Astrocyte of the hippocampus (primary cell): ENCODE results near the gene UBE2QL1.

Experiments used
- DNase-seq: peaks from one replicate; pipeline ENCODE4 v3.0.0; 2011; ENCODE audit warnings: low read depth, low spot score

The UBE2QL1 gene

GRCh38 chr5:6454628-6455053 lies 6.0 kb downstream of the UBE2QL1 start:
- no peak for DNase-seq

DNA sequence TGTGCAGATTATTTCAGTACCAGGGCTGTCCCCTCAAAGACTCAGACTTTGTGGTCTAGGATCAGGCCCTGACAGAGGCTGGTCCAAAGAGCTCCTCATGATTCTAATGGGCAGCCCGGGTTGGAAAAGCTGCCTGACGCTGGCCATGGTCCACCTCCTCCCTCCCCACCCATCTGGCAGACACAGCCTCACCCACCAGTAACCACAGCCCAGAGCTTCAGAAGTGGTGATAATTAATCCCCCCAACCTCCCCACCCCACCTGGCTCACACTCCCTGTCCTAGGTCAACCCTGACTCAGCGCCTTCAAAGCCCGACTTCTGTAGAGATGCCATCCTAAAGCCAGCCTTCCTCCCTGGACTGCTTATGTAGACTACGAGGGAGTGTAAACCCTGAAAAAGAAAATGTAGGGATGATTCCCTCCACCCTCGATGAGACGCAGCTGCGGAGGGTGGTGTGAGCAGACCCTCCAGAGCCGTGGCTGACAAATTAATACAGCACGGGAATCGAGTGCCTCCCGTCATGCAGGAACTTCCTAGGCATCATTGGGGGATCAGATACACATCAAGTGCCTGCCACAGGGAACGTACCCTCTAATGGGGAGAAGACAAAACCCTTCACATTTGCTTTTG lies 7.0 kb downstream of the UBE2QL1 start:
- DNase-seq, result no peak

DNA sequence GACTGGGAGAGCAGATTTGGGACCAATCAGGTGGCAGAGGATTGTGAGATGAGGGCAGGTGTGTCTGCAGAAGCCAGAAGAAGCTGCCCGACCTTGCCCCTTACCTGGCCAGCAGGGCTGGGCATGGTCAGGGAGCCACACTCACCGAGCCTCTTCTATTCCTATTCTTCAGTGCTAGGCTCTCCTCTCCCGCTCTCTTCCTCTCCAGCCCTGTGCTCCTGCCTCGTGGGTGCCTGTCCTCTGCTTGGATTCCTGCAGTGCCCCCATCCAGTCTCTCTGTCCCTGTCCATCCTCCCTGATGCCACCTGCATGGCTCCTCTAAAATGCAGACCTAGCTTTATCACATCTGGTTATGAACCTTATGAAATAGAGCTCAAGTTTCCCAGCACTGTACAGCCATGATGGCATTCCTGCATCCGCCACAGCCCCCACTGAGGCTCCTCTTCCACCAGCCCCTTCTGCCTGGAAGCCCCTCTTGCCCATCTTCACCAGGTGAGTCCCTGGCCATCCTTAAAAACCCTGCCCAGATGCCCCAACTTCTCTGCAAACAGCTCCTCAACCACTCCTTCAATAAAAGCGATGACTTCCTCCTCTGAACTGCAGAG lies 8.2 kb downstream of the UBE2QL1 start:
- no peak for DNase-seq

GRCh38 chr5:6457592-6457991 lies 8.9 kb downstream of the UBE2QL1 start:
- DNase-seq, result no peak

DNA sequence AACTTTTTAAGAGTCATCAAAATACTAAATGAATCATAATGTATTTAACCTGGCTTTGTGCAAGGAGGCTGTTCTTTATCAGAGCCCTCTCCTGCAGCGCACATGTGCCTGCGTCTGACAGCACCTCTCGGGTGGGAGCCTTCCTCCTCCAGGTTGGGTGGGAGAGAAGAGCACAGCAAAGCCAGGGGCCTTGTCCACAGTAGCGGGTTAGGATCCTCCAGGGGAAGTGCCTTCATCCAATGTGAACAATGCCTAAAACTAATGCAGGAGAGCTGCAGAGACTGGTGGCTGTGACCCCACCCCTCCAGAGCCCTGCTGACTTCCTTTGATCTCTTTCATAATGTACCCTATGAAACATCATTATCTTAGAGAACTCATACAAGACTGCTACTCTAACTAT lies 10.2 kb downstream of the UBE2QL1 start:
- no peak for DNase-seq

- no peak for DNase-seq
These were observed 11.2 kb downstream of the UBE2QL1 start for GRCh38 chr5:6459896-6460295.

DNA sequence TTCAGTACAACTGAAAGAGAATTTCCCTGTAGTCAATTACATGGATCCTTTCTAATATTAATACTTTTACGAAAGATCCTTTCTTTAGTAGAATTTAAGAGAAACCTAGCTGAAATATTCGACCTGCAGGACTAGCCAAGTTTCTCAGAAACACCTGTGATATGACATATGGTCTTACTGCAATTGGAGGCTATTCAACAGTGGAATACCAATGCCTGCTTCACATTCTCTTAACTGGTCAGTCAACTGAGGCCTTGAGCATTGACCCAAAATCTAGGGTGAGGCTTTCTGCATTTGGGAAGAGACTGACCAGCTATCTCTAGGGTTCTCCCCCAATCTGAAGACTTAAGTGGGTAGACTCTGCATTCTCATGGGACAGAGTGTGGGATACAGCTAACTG lies 12.3 kb downstream of the UBE2QL1 start:
- DNase-seq, result no peak

DNA sequence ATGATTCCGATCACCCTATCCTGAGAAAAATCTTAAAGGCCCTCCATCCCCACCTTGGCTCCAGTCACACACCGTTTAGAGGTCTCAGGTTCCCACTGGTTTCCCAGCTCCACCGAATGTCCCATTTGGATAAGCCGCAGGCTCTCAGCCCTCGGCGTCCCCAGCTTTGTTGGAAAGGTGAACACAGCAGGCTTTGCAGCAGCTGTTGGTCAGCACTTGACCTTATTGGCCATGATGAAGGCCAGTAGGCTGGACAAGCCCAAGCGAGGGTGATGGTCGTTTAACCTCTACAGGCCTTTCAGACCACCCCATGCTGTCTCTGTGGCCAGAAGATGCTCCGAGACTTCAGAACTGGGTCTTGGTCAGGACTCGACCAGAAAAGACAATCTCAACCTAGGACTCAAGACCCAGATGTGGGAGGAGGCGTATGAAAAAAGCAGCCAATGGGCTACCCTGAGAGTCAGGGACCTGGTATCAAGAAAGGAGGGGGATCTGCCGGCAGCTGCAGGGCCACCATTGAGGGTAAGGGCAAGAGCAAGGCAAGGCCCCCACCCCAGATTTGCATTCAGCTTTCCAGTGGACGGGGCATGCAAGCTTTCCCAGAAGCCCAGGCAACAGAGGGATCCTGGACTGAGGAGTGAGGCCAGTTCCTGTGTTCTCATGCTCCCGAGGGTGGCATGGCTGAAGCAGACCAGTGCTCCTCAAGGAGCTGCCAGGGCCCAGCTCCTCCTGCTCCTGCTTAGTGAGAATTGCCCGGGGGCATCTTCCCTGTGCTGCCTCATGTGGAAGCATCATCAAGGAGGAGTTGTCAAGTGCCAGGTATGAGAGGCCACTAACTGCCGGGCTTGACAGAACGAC lies 13.4 kb downstream of the UBE2QL1 start:
- no peak for DNase-seq

- DNase-seq, result no peak
These were observed 14.0 kb downstream of the UBE2QL1 start for GRCh38 chr5:6462671-6463070.

GRCh38 chr5:6464441-6464840 lies 15.8 kb downstream of the UBE2QL1 start:
- no peak for DNase-seq

DNA sequence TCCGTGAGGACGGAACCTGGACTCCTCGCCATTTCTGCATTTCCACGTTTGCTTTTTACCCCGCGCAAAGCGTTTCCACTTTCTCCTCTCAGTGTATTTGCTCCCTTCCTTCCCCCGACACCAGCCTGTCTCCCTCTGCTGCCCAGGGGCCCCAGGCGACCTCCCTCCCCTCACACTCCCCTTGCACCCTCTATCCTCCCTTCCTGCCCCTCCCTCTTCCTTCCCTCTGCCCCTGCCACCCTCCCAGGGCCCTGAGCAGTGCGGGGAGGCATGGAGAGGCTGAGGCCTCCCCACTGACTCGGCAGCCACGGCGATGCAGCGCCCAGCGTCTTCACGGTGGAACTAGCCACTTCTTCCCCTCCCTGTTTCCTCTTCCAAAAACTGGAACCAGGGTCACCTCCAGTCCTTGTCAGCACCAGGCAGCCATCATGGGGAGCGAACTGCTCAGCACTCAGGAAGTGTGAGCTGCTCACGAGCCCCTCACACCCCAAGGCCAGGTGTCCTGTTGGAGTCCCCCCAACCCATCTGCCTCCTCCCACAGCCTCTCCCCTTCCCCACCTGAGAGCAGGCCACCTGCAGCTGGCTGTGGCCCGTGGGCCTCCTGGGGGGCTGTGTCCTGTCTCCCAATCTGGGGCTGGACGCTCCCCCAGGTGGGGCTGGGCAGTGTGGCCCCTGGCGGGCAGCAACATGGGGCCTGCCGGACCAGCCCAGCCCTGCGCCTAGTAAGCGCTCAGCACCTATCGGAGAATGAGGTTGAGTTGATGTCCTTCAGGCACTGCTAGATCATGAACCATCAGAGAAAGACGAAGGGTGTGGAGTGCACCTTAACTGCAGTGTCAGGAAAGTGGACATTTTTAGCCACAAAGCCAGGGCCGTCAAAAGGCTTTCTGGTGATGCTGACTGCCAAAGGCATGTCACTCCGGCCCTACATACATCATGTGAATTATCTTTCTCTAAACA lies 17.5 kb downstream of the UBE2QL1 start:
- DNase-seq, result no peak

DNA sequence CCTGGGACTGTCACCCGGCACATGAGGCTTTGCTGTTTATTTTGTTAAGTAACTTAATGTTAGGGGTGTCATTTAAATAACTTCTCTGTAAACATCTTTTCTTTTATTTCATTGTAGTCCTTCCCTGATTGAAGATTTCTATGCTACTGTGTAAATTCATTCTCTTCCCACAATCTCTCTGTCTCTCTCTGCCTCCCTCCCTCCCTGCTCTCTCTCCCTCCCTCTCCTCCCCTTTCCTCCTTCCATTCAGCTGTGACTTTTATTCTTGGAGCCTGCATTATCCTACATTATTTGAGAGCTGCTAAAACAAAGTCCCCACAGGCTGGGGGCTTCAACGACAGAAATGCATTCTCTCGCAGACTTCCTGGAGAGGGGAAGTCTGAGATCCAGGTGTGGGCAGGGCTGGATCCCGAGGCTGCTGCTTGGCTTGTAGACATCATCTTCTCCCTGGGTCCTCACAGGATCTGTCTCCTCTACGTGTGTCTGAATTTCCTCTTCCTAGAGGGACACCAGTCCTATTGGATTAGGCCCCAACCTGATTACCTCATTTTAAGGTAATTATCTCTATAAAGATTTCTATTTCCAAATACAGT lies 18.4 kb downstream of the UBE2QL1 start:
- DNase-seq, result no peak

DNA sequence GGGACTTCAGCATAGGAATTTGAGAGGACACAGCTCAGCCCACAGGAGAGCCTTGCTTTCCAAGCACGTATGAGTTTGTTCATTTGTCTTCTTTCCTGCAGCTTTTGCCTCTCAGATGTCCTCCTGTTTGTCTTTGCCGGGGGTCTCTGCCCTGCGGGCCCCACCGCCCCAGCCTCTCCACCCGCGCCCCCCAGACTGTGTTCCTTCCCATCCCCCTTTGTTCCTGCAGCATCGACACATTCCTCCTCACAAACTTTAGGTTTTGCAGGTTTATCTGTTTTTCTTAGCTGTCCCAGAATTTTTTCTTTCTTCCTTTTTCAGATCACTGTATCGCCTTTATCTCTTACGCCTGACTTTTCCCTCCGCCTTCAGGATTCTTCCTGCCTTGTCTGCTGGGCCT lies 18.9 kb downstream of the UBE2QL1 start:
- no peak for DNase-seq

GRCh38 chr5:6468104-6468503 lies 19.4 kb downstream of the UBE2QL1 start:
- DNase-seq, result no peak

- DNase-seq, result no peak
These were observed 20.2 kb downstream of the UBE2QL1 start for GRCh38 chr5:6468870-6469269.

DNA sequence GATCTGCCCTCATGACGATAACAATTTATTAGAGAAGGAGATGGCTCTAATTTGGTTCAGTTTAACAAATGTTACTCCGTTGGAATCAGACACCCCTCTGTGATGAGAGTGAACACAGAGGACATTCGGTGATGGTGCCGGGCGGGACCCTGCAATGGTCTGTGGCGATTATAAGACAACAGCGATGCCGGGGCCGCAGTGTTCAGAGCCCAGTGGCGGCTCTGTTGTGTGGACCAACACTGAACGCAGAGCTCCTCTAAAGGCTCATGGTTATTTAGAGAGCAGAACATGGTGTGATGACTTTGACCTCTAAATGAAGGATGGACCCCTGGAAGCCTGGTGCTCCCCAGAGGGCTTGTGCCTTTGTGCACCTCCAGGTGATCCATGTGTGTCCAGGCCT lies 21.2 kb downstream of the UBE2QL1 start:
- DNase-seq, result no peak

DNA sequence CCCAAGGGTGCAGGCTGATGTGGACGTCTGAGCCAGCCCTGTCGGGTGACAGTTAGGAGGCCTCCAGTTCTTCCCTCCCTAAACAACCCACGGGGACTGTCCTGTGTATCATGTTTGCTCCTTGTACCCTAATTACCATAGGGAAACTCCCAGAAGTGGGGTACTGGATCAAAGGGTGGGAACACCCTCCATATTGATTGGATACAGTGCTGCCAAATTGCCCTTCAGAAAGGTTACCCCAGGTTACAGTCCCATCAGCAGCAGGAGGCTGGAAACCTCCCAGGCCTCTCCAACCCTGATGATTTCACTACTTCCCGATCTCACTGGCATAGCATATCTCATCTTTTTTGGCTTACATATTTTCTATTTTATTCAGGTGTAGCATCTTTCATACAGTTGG lies 22.0 kb downstream of the UBE2QL1 start:
- no peak for DNase-seq

- no peak for DNase-seq
These were observed 22.6 kb downstream of the UBE2QL1 start for GRCh38 chr5:6471252-6471651.

DNA sequence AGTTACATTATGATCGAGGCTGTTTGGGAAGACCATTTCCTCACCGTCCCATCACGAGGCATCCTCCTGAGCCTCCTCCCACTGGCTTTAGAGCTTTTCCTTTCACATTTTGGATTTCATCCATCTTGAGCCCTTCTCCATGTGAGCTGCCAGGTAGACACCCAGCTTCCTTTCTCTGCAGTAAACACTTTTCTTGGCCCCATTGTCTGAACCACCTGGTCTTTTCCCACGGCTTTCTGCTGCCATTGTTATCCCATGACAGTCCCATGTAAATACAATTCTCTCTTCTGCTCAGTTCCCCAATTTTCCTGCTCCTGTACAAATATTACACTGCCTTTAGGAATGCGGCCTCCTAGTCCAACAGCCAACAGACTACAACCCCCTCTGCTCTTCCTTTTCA lies 24.1 kb downstream of the UBE2QL1 start:
- DNase-seq, result no peak

- no peak for DNase-seq
These were observed 24.6 kb downstream of the UBE2QL1 start for GRCh38 chr5:6473284-6473683.

DNA sequence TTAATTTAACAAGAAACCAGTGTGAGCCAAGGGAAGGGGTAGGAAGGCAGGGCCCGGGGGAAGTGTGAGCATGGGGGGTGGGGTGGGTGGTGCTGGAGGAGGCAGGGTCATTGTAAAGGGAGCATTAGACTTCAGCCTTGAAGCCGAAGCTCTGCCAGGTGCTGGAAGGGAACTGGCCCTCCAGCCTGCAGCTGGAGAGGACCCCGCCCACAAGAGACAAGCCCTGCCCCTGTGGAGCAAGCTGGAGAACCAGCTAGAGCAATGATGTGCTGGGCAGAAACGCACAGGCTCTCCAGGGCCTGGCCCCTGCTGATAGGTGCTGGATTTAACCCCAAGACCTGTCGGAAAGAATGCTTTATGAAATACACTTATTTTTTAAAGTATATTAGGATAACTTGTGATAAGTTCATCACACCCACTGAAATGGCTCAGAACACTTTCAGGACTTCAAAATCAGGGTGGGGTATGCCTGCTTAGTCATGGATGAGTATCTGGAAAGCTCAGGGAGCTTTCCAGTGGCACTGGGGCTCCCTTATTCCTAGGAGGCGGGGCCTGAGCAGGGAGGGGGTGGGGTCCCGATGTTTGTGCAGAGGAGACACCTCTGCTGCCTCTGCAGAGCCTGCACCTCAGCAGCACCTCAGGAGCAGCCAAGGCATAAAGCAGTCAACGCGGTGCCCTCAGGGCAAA lies 27.1 kb downstream of the UBE2QL1 start:
- DNase-seq, result no peak
